C4-2B (cell line): ENCODE data around the gene VPS33A.

Source experiments
- H3K27ac ChIP-seq: fragments of 450-650 bp; 2 replicates; pipeline ENCODE4 v1.5.1; 2017
- ZFX ChIP-seq: fragments of 450-650 bp; IDR thresholded peaks from 2 replicates; pipeline ENCODE4 v1.6.1; 2017
- TF ChIP-seq, protein P1 (sequence below): fragments of 450-650 bp; conservative IDR thresholded peaks from 2 replicates; pipeline ENCODE4 v1.5.1; 2017; ENCODE audit warnings: mild to moderate bottlenecking

The VPS33A gene

DNA sequence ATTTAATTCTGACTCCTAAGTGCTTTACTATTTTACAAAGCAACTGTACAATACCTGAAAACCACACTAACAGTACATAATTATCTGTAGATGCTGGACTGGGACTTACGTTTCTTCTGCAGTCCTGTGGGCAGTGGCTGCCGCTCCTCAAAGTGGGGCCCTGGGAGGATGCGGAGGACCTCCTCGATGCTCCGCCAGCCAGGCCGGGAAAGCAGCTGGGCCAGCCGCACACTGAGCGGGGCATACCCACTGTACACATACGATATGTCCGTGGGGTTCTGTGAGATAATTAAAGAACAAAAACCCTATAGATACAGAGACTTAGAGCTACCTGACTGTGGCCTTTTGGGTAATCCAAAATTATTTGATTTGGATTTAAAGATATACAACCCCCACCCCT, 33.6 kb downstream of the VPS33A start:
- no peak overlapping the region for H3K27ac ChIP-seq
- TF ChIP-seq, protein P1, sequence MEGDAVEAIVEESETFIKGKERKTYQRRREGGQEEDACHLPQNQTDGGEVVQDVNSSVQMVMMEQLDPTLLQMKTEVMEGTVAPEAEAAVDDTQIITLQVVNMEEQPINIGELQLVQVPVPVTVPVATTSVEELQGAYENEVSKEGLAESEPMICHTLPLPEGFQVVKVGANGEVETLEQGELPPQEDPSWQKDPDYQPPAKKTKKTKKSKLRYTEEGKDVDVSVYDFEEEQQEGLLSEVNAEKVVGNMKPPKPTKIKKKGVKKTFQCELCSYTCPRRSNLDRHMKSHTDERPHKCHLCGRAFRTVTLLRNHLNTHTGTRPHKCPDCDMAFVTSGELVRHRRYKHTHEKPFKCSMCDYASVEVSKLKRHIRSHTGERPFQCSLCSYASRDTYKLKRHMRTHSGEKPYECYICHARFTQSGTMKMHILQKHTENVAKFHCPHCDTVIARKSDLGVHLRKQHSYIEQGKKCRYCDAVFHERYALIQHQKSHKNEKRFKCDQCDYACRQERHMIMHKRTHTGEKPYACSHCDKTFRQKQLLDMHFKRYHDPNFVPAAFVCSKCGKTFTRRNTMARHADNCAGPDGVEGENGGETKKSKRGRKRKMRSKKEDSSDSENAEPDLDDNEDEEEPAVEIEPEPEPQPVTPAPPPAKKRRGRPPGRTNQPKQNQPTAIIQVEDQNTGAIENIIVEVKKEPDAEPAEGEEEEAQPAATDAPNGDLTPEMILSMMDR, result no peak
- no peak for TF ChIP-seq ZFX

DNA sequence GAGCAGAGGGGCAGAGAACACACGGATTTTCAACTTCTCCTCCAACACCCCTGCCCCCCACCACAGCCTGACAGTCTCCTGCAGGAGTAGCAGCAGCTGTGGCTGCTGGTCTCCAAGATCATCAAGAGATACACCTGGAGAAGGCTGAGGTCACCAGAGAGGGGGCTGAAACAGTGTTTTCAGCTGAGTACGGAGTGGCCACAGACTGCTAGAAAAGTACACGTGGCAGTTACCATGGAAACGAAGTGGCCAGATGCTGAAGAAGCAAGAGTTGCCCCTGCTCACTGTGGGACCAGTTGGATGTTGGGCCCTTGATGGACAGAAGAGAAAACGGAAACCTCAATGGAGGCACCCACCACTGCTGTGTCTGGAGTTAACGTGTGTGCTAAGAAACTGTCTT, 35.5 kb downstream of the VPS33A start:
- no peak for TF ChIP-seq ZFX
- TF ChIP-seq, protein P1, result no peak
- H3K27ac ChIP-seq, result no peak overlapping the region

DNA sequence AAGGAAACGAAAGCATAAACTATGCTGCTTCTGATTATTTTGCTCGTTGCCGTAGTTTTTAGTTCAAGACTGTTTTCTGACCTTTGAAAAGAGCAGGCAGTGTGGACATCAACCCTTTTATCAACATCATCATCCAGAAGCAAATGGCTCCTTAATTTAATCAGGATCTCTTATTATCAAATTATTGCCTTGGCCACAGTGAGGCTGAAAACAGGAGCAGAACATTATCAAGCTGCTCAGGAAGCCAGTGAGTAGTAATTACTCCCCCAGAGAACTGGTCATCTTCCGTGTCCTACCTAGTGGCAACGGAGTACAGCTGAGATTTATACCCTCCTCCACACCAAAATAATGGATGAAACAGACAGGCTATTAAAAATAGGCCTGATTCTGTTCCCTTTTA, 38.2 kb downstream of the VPS33A start:
- H3K27ac ChIP-seq, result no peak overlapping the region
- TF ChIP-seq, protein P1, result no peak

DNA sequence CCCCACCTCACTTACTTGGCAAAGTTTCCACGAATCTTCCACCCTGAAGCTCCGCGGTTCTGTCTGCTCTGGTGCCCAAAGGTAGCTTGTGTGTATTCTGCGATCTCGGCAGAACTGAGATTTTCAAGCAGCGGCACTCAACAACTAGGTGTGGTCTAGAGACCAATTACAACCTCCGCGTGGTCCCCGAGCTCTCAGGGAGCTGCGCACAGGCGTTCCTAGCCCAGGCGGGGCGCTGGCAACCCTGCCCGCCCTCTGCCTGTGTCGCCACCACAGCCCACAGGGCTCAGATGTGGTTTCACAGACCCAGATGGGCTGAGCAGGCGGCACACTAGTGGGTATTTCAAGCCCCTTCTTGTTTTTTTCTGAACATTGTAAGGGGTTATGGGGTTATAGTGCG, 39.0 kb downstream of the VPS33A start:
- TF ChIP-seq, protein P1, result no peak
- no peak for TF ChIP-seq ZFX
- no peak overlapping the region for H3K27ac ChIP-seq

DNA sequence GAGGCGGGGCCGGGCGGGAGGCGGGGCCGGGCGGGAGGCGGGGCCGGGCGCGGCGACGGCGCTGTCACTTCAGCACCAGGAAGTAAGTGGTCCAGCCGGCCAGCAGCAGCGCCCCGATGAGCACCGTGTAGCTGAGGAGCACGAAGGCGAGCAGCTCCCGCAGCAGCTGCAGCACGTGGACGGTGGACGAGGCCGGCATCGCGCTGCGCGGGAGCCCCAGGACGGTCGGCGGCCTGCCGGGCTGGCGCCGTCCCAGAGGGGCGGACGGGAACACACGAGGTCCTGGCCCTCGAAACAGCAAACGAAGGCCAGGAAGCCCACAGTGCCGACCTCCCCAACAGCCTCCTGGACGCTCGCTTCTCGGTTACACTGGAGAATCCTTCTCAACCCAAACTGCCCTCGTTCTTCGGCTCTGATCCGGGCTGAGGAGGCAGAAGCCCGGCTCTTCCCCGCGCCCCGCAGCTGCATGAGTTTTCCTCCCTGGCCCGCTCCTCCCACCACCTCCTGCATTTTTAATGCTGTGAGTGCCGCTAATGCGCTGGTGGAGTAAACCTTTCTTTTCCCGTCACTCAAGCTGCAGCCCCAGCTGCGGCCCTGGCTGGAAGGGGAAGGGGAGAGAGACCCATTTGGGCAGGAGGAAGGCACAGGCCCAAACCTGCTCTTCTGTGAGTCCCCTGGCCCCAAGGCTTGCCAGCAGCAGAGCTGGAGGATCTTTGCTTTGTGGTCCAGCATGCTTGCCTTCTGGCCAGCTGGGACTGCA, 39.7 kb downstream of the VPS33A start:
- TF ChIP-seq, protein P1, result no peak
- no peak for TF ChIP-seq ZFX
- H3K27ac ChIP-seq, result peak overlapping the region; percentile 60

DNA sequence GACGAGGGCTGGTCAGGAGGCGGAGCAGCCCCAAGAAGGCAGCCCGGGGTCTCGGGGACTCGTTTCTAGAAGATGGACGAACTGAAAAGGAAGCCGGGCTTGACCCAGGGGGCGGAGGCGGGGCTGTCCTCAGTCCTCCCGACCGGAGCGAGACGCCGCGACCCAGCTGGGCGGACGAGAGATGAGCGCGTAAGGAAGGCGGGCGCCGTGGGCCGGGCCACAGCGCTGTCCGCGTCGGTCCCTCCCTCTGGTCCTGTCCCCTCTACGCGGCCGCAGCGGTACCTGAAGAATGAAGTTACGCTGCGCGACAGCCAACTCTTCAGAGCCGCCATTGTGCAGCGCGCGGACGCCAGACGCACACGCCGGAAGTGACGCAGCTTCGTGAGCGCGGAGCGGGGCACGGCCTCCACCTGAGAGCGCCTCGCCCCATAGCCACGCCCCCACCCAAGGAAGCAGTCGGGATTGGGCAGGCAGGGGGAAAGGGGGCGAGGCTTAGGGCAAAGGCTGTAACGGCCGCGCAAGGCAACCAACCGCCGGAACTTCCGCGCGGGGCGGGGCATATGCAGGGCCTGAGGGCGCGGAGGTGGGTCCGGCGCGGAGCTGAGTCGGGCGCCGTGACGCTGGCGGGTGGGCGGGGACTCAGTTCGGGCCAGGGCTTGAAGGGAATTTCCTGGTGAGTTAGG, 40.5 kb downstream of the VPS33A start, which contains the start of gene DIABLO:
DIABLO (minus strand) TSS at position 370 of the 683 bp plus-strand sequence; CDS start at position 332, 38 bp downstream.
- TF ChIP-seq, protein P1, result no peak
- TF ChIP-seq ZFX, result no peak
- H3K27ac ChIP-seq, result peak within 1 kb of the TSS; percentile 76

DNA sequence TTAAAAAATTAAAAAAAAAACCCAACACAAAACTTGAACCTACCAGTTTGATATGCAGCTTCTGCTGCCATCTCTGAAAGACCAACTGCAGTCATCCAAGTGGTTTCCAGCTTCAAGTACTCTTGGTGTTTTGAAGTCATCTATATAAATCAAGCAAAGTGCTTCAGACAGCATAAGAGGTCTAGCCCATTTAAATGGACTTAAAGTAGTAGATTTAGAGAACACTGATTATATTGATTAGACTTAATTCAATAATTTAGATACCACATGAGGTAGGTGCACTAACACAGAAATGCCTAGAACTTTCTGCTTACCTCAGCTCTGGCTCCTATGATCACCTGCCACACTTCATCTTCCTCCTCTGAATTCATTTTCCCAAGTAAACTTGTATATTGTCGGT, 49.8 kb downstream of the VPS33A start:
- TF ChIP-seq, protein P1, result no peak
- TF ChIP-seq ZFX, result no peak
- no peak overlapping the region for H3K27ac ChIP-seq
